ENCODE measurements around the gene PRRT2.
A peak's percentile ranks its signal among the peaks of the same experiment; 100 is the strongest.

Gene PRRT2

GRCh38 chr16:29808219-29808900 is 3.6 kb upstream of the PRRT2 start:
- no peak for DNase-seq (ENCODE audit: low read depth, low spot score)
- Histone ChIP-seq H3K4me3 (peak overlapping the region; percentile 91), H3K27ac (peak overlapping the region; percentile 75), H3K9ac (ENCODE audit: insufficient read length) (peak overlapping the region; percentile 79), H3K36me3 (ENCODE audit: insufficient read depth, low read length) (peaks cover 37% of the 10 kb centered on the region), H3K9me3 (ENCODE audit: low read depth, low read length) (no peaks in the 10 kb centered on the region)
- TF ChIP-seq FOXP2 (optimal IDR thresholded peaks at IDR 0.05; ENCODE audit: control extremely low read depth, extremely low read length, insufficient read depth) (no peak), POLR2AphosphoS5 (IDR thresholded peaks at IDR 0.05; ENCODE audit: borderline replicate concordance, low read depth, low read length) (no peak), EZH2 (IDR thresholded peaks at IDR 0.05) (no peak)

- H3K9me3 ChIP-seq (ENCODE audit: low read depth, low read length): no peaks in the 10 kb centered on the region
- peaks cover 29% of the 10 kb centered on the region for H3K36me3 ChIP-seq (ENCODE audit: insufficient read depth, low read length)
- TF ChIP-seq POLR2AphosphoS5 (IDR thresholded peaks at IDR 0.05; ENCODE audit: borderline replicate concordance, low read depth, low read length) (peak; percentile 20), FOXP2 (optimal IDR thresholded peaks at IDR 0.05; ENCODE audit: control extremely low read depth, extremely low read length, insufficient read depth) (no peak)
- H3K9ac ChIP-seq (ENCODE audit: insufficient read length): peak overlapping the region; percentile 79
- no peak for DNase-seq (ENCODE audit: low read depth, low spot score)
- peak overlapping the region; percentile 91 for H3K4me3 ChIP-seq
- peak overlapping the region; percentile 75 for H3K27ac ChIP-seq
Measured at GRCh38 chr16:29809031-29809747, 2.8 kb upstream of the PRRT2 start.

DNA sequence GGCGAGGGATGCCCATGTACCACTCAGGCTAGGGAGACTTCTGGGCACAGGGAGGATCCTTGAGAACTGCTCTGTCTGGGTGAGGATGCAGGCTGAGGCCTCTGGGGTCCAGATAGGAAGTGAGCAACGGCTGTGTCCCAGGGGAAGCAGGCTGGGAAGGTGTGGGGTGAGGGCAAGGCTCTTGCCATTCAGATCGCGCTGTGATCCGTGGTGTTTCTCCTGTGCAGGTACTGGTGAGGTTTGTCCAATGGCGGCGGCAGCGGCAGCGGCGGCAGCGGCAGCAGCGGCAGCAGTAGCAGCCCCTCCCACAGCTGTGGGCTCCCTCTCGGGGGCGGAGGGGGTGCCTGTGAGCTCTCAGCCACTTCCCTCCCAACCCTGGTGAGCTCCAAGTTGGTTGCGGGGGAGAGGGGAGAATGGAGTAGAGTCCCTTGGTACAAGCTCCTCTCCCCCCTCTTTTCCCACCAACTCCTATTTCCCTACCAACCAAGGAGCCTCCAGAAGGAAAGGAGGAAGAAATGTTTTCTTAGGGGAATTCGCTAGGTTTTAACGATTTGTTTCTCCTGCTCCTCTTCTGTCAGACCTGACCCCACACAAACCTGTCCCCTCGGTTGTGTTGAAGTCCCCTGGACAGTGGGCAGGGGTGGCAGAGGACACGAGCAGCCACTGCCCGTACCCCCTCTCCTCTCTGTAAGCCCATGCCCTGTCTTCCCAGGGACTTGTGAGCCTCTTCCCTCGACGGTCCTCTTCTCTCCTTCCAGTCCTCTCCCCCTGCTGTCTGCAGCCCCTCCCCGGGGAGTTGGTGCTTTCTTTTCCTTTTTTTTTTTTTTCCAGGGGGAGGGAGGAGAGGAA is 1.9 kb upstream of the PRRT2 start:
- no peaks in the 10 kb centered on the region for H3K9me3 ChIP-seq (ENCODE audit: low read depth, low read length)
- peaks cover 29% of the 10 kb centered on the region for H3K36me3 ChIP-seq (ENCODE audit: insufficient read depth, low read length)
- peak overlapping the region; percentile 79 for H3K9ac ChIP-seq (ENCODE audit: insufficient read length)
- peak overlapping the region; percentile 91 for H3K4me3 ChIP-seq
- H3K27ac ChIP-seq: peak overlapping the region; percentile 49
- DNase-seq (ENCODE audit: low read depth, low spot score): no peak
- no peak for TF ChIP-seq EZH2 (IDR thresholded peaks at IDR 0.05)
- no peak for TF ChIP-seq FOXP2 (optimal IDR thresholded peaks at IDR 0.05; ENCODE audit: control extremely low read depth, extremely low read length, insufficient read depth)
- peak; percentile 45; the same call in 1 of the 2 replicates for TF ChIP-seq POLR2AphosphoS5 (IDR thresholded peaks at IDR 0.05; ENCODE audit: borderline replicate concordance, low read depth, low read length)

- peak overlapping the region; percentile 91 for H3K4me3 ChIP-seq
- H3K9me3 ChIP-seq (ENCODE audit: low read depth, low read length): no peaks in the 10 kb centered on the region
- DNase-seq (ENCODE audit: low read depth, low spot score): no peak
- H3K36me3 ChIP-seq (ENCODE audit: insufficient read depth, low read length): peaks cover 29% of the 10 kb centered on the region
- peak overlapping the region; percentile 49 for H3K27ac ChIP-seq
- TF ChIP-seq POLR2AphosphoS5 (IDR thresholded peaks at IDR 0.05; ENCODE audit: borderline replicate concordance, low read depth, low read length) (no peak), FOXP2 (optimal IDR thresholded peaks at IDR 0.05; ENCODE audit: control extremely low read depth, extremely low read length, insufficient read depth) (no peak), EZH2 (IDR thresholded peaks at IDR 0.05) (no peak)
- H3K9ac ChIP-seq (ENCODE audit: insufficient read length): no peak overlapping the region
Measured at GRCh38 chr16:29810699-29811169, 1.3 kb upstream of the PRRT2 start.

DNA sequence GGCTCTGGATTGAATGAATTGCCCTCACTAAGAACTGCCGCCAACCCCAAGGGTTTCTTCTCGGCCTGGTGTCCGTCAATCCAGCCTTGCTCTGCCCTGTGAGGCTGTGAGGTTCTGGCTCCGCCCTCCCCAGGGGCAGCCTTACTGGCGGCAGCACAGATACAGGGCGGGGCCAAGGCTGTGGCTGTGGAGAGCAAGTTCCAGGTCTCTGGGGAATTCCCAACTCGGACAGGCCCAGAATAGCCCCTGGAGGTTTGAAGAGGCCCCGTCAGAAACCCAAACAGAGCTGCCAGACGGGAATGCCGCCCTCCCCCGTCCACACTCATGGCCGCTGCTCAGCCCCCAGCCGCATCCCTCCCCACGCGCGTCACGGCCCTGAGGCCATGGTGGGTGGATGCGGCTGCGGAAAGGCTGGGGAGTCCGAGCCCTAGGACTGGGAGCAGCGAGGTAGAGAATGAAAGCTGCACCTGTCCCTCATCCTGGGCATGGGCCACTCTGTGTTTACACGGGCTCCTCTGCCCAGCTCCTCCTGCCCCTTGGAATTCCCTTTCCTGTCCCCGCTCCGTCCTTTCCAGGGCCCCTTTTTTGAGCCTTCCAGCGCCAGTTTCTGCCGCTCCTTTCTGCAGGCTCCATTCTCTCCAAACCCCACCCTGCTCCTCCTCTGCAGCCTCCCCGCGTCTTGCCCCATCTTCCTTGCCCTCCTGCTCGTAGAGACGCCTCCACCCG is 660 bp upstream of the PRRT2 start:
- peaks cover 29% of the 10 kb centered on the region for H3K36me3 ChIP-seq (ENCODE audit: insufficient read depth, low read length)
- H3K27ac ChIP-seq: peak overlapping the region; percentile 49; the same call in 1 of the 2 replicates
- no peaks in the 10 kb centered on the region for H3K9me3 ChIP-seq (ENCODE audit: low read depth, low read length)
- no peak overlapping the region for H3K9ac ChIP-seq (ENCODE audit: insufficient read length)
- DNase-seq (ENCODE audit: low read depth, low spot score): no peak
- TF ChIP-seq FOXP2 (optimal IDR thresholded peaks at IDR 0.05; ENCODE audit: control extremely low read depth, extremely low read length, insufficient read depth) (no peak), EZH2 (IDR thresholded peaks at IDR 0.05) (no peak), POLR2AphosphoS5 (IDR thresholded peaks at IDR 0.05; ENCODE audit: borderline replicate concordance, low read depth, low read length) (peak; percentile 73)
- H3K4me3 ChIP-seq: peak overlapping the region; percentile 91

DNA sequence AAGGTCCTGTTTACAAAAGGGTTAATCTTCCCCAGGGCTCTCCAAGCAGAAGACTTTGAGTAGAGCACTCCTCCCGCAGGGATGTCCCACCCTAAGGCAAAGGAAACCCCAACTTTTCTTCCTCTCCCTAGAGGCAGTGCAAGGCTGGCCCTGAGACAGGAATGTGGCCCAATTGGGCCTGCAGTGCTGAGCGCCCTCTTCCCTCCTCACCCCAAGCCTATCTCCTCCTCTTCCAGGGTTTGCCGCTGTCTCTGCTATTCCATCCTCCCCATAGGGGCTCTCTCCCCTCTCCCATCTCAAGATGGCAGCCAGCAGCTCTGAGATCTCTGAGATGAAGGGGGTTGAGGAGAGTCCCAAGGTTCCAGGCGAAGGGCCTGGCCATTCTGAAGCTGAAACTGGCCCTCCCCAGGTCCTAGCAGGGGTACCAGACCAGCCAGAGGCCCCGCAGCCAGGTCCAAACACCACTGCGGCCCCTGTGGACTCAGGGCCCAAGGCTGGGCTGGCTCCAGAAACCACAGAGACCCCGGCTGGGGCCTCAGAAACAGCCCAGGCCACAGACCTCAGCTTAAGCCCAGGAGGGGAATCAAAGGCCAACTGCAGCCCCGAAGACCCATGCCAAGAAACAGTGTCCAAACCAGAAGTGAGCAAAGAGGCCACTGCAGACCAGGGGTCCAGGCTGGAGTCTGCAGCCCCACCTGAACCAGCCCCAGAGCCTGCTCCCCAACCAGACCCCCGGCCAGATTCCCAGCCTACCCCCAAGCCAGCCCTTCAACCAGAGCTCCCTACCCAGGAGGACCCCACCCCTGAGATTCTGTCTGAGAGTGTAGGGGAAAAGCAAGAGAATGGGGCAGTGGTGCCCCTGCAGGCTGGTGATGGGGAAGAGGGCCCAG is 1.0 kb downstream of the PRRT2 start:
- H3K4me3 ChIP-seq: peak overlapping the region; percentile 91
- H3K9ac ChIP-seq (ENCODE audit: insufficient read length): no peak overlapping the region
- TF ChIP-seq EZH2 (IDR thresholded peaks at IDR 0.05) (no peak), POLR2AphosphoS5 (IDR thresholded peaks at IDR 0.05; ENCODE audit: borderline replicate concordance, low read depth, low read length) (no peak), FOXP2 (optimal IDR thresholded peaks at IDR 0.05; ENCODE audit: control extremely low read depth, extremely low read length, insufficient read depth) (no peak)
- H3K36me3 ChIP-seq (ENCODE audit: insufficient read depth, low read length): peaks cover 27% of the 10 kb centered on the region
- DNase-seq (ENCODE audit: low read depth, low spot score): no peak
- no peak overlapping the region for H3K27ac ChIP-seq
- no peaks in the 10 kb centered on the region for H3K9me3 ChIP-seq (ENCODE audit: low read depth, low read length)
